OCI-LY1 (cell line): ENCODE measurements around the gene LTBP4.

Source experiments
- EZH2 ChIP-seq: fragments of 200-600 bp; sonication (generic), shearing (Covaris generic); IDR thresholded peaks from 2 replicates; pipeline ENCODE4 v1.8.0; 2017; ENCODE audit warnings: borderline replicate concordance, mixed run types, mild to moderate bottlenecking, antibody characterized with exemption, low read length, moderate library complexity, mixed read lengths
- TF ChIP-seq, protein P1 (sequence below): fragments of 200-600 bp; sonication (generic), shearing (Covaris generic); IDR thresholded peaks from 2 replicates; pipeline ENCODE4 v1.5.1; 2017; ENCODE audit warnings: mild to moderate bottlenecking, antibody characterized with exemption, low read length, moderate library complexity, mixed read lengths

DNA sequence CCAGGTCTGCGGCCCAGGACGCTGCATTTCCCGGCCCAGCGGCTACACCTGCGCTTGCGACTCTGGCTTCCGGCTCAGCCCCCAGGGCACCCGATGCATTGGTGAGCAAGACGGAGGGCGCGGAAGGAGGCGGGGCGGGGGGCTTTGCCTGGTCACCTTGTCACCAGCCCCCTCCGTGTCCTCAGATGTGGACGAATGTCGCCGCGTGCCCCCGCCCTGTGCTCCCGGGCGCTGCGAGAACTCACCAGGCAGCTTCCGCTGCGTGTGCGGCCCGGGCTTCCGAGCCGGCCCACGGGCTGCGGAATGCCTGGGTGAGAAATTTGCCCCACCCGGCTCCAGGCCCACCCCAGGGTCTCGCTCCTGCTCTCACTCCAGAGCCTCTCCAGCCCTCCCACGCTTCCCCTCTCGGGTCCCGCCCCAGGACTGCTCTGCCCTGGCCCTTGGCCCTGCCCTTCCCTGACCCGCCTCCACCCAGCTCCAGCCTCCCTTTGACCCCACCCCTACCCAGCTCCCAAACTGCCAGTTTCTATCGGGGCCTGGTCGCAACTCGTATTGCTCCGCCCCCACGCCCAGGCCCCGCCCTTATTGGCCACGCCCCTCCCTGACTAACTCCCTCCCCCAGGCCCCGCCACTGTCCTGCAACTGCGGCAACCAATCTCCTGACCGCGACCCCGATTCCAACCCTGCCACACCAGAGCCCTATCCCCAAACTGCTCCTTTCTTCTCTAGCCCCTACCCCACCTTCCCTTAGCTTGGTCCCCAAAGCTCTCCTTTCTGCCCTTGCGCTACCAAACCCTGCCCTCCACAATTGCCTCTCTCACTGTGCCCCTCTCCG, 8.6 kb downstream of the LTBP4 start:
- TF ChIP-seq, protein P1, sequence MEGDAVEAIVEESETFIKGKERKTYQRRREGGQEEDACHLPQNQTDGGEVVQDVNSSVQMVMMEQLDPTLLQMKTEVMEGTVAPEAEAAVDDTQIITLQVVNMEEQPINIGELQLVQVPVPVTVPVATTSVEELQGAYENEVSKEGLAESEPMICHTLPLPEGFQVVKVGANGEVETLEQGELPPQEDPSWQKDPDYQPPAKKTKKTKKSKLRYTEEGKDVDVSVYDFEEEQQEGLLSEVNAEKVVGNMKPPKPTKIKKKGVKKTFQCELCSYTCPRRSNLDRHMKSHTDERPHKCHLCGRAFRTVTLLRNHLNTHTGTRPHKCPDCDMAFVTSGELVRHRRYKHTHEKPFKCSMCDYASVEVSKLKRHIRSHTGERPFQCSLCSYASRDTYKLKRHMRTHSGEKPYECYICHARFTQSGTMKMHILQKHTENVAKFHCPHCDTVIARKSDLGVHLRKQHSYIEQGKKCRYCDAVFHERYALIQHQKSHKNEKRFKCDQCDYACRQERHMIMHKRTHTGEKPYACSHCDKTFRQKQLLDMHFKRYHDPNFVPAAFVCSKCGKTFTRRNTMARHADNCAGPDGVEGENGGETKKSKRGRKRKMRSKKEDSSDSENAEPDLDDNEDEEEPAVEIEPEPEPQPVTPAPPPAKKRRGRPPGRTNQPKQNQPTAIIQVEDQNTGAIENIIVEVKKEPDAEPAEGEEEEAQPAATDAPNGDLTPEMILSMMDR = no peak
- no peak for TF ChIP-seq EZH2
